LoVo (cell line): ENCODE data around the gene NUDT22.

Experiments
- DNase-seq: peaks from one replicate; pipeline ENCODE4 v3.0.0-alpha.2; 2016; ENCODE audit warnings: low spot score

NUDT22 gene

GRCh38 chr11:64255135-64256128 lies 29.4 kb downstream of the NUDT22 start:
- DNase-seq = no peak

GRCh38 chr11:64256300-64256699 lies 30.2 kb downstream of the NUDT22 start:
- no peak for DNase-seq

- no peak for DNase-seq
These were observed 32.3 kb downstream of the NUDT22 start for GRCh38 chr11:64258356-64258755.

GRCh38 chr11:64258946-64259532 lies 33.0 kb downstream of the NUDT22 start:
- DNase-seq = no peak

GRCh38 chr11:64259533-64260067 lies 33.5 kb downstream of the NUDT22 start:
- DNase-seq = no peak

GRCh38 chr11:64260147-64260708 lies 34.2 kb downstream of the NUDT22 start:
- DNase-seq = no peak

- no peak for DNase-seq
These were observed 35.5 kb downstream of the NUDT22 start for GRCh38 chr11:64261556-64262080.

- DNase-seq = no peak
These were observed 36.4 kb downstream of the NUDT22 start for GRCh38 chr11:64262271-64263002.

- no peak for DNase-seq
These were observed 37.2 kb downstream of the NUDT22 start for GRCh38 chr11:64263021-64263946.

GRCh38 chr11:64263947-64264317 lies 37.9 kb downstream of the NUDT22 start:
- DNase-seq = no peak

GRCh38 chr11:64264371-64264852 lies 38.3 kb downstream of the NUDT22 start:
- DNase-seq = no peak

- no peak for DNase-seq
These were observed 39.4 kb downstream of the NUDT22 start for GRCh38 chr11:64265176-64266160.

- DNase-seq = no peak
These were observed 40.3 kb downstream of the NUDT22 start for GRCh38 chr11:64266339-64266738.

GRCh38 chr11:64267207-64267945 lies 41.3 kb downstream of the NUDT22 start:
- DNase-seq = no peak

- peak; percentile 87 for DNase-seq
These were observed 42.2 kb downstream of the NUDT22 start for GRCh38 chr11:64268025-64268892.

GRCh38 chr11:64268893-64269539 lies 42.9 kb downstream of the NUDT22 start:
- no peak for DNase-seq
